ENCODE data around the gene SPRED3.
"Not testable (repeated sequence)": the region's sequence is repeated elsewhere in the genome, so short reads cannot be mapped to it uniquely, and the experiment has no call there.

Gene SPRED3, protein sequence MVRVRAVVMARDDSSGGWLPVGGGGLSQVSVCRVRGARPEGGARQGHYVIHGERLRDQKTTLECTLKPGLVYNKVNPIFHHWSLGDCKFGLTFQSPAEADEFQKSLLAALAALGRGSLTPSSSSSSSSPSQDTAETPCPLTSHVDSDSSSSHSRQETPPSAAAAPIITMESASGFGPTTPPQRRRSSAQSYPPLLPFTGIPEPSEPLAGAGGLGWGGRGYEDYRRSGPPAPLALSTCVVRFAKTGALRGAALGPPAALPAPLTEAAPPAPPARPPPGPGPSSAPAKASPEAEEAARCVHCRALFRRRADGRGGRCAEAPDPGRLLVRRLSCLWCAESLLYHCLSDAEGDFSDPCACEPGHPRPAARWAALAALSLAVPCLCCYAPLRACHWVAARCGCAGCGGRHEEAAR

DNA sequence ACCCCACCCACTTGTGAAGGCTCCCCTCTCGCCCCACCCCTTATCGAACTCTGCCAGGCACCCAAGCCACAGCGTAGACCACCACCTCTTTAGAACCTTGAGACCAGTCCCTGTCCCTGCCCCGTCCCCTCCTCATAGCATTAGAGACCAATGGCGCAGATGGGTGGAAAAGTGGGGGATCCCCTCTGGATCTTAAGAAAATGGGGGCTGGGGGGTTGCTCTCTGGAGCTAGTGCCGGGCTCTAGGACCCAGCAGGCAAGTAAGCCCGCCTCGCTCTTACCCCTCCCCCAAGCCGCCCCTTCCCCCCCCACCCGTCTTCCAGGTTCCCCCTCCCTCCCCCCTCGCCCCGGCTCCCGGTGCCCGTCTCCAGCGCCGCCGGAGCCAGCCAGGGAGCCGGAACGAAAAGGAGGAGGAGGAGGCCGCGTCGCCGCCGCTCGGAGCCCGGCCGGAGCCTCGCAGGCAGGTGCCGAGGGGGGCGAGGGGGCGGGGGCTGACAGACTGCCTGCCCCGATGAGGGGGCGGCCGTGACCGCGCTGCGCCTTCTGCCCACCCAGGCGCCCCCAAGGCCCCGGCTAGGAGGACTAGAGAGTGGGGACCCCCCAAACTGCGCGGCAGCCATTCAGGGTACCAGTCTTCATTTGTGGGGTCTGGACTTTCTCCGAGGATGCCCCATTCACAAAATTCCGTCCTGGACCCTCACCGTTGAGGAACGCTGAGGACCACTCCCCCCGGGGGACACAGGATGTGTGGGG is at the start of gene SPRED3:
TSS of gene SPRED3 (plus strand) at position 349 of the 752 bp plus-strand sequence. CDS start 1,606 bp downstream, outside the sequence.
- DNase-seq (ENCODE audit: low read depth in 3 of 3) = no peak

DNA sequence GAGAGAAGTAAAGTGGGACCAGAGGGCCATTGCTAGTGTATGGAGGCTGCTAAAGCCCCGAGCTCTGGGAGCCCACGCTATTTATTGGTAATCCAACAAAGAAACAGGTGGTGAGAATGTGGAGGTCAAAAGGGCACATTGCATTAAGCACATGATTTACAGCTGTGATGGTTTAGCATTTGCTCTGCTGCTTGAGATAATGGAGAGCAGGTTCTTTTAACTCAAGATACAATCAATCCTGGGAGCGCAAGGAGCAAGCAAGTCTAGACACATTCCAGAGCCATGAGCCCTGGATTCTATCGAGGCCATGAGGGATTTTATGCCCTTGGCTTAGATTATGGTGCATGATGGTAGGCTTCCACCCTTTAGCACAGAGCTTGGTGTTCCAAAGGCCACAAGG is 49.5 kb upstream of the SPRED3 start:
- DNase-seq (ENCODE audit: low read depth in 3 of 3) = not testable (repeated sequence)

DNA sequence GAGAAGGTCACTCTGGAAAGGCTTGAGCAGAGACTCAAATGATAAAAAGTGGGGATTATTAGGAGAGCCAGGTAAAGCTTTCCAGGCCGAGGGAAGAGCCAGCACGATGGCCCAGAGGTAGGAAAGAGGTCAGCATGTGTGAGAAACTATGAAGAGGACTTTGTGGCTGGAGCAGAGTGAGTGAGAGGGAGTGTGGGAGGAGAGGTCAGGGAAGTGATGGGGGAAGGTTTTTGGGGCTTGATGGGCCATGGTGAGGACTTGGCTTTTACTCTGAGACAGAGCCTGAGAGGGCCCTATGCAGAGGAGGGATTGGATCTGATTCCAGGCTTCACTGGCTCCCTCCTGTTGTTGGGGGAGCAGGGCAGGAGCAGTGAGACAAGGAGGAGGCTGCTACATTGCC is 47.6 kb upstream of the SPRED3 start:
- no peak for DNase-seq (ENCODE audit: low read depth in 3 of 3)

DNA sequence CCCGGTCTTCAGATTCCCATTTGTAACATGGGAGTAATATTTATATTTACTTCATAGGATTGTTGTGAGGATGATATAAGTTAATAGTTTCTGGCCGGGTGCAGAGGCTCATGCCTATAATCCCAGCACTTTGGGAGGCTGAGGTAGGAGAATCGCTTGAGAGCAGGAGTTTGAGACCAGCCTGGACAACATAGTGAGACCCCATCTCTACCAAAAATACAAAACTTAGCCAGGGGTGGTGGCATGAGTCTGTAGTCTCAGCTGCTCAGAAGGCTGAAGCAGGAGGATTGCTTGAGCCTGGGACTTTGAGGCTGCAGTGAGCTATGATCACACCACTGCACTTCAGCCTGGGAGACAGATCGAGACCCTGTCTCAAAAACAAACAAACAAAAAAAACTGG is 41.7 kb upstream of the SPRED3 start:
- DNase-seq (ENCODE audit: low read depth in 3 of 3) = no peak

DNA sequence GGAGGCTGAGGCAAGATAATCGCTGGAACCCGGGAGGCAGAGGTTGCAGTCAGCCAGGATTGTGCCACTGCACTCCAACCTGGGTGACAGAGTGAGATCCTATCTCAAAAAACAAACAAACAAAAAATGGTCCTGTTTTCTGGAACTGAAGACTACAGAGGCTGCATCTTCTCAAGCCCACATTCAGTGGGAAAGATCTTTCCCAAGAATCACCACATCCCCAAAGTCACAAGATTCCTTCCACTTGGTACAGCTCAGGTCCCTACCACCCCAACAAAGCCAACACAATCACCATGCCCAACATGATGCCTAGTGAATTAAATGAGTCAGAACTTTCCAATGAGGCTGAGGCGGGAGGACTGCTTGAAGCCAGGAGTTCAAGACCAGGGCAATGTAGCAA is 37.6 kb upstream of the SPRED3 start:
- no peak for DNase-seq (ENCODE audit: low read depth in 3 of 3)

DNA sequence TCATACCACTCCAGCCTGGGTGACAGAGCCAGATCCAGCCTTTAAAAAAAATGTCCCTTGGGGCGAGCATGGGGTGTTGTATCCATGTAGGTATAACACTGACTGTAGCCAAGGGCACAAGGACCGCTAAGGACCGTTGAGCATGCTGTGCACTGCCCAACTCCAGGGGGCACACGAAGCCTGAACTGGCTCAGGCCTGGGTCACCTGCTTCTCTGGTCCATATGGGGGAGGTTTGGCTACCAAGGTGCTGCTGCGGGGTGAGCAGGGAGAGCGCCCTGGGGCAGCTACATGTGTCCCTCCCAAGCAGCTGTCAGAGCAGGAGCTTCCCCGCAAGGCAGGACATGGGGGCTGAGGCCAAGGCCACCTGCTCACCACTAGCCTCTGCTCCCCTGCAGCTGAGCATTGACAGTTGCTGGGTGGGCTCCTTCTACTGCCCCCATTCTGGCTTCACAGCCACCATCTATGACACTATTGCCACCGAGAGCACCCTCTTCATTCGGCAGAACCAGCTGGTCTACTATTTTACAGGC is 36.6 kb upstream of the SPRED3 start:
- DNase-seq (ENCODE audit: low read depth in 3 of 3) = no peak

DNA sequence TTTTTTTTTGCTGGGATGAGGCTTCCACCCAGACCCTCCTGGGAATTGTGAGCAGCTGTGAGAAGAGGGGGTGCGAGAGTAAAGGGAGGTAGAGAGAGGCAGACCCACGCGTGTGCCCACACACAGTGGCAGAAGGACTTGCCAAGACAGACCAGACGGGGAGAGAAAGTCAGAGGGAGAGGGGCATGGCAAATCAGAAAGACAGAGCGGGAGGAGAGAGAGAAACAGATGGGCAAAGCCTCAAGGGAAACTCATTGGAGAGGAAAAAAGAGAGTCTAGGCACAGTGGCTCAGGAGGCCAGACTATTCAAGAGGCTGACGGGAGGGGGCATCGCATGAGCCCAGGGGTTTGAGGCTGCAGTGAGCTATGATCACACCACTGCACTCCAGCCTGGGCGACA is 35.9 kb upstream of the SPRED3 start:
- DNase-seq (ENCODE audit: low read depth in 3 of 3) = no peak

DNA sequence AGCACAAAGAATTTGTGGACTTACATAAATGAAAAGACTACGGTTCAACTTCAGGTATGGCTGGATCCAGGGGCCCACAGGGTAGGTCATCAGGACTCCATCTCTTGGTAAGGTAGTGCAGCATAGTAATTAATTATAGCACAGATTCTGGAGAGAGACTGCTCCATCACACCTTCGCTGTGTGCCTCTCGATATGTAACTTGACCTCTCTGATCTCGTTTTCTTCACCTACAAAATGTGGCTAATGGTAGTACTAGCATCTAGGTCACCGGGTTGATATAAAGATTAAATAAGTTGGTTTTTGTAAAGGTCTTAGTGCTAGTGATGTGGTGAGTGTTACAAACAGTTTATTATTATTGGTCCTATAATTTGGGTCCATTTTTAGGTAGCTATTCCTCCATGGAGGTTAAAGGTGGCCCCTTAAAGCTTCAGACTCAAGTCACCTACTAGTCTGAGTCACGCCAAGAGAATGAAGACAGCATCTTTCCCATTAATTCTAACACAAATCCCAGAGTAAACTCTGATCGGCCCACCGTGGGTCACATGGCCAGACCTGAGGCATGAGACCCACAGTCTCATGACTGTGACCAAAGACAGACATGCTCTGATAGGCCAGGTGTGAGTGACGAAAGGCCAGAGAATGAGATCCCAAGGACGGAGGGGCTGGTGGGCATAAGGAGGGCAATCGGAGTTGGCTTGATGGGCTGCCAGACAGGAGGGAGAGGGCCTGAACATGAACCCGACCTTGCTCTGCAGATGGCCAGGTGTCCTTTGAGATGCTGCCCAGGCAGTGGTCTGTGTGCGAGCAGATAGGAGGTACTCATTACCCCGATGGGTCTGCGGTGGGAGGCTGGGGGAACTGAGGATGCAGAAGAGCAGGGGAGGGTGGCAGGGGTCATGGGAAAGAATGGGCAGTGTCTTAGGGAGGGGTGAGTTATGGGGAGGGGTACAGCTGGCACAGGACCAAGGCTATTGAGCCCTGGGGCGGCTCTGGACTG is 32.5 kb upstream of the SPRED3 start:
- DNase-seq (ENCODE audit: low read depth in 3 of 3) = no peak

DNA sequence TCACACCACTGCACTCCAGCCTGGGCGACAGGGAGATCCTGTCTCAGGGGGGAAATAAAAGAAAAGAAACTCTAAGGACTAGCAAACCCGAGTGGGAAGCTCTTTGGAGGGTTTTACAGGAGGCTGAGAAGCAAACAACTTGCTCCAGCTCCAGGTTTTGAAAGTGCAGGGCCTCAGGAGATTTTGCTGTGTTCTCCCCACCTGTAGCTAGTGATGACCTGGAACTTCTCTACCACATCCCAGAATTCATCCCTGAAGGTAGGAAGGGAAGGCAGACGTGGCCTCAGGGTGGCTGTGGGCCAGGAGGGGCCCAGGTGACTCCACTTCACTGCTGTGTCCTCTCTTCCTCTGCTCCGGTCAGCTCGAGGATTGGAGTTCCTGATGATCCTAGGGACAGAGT is 30.4 kb upstream of the SPRED3 start:
- DNase-seq (ENCODE audit: low read depth in 3 of 3) = no peak

DNA sequence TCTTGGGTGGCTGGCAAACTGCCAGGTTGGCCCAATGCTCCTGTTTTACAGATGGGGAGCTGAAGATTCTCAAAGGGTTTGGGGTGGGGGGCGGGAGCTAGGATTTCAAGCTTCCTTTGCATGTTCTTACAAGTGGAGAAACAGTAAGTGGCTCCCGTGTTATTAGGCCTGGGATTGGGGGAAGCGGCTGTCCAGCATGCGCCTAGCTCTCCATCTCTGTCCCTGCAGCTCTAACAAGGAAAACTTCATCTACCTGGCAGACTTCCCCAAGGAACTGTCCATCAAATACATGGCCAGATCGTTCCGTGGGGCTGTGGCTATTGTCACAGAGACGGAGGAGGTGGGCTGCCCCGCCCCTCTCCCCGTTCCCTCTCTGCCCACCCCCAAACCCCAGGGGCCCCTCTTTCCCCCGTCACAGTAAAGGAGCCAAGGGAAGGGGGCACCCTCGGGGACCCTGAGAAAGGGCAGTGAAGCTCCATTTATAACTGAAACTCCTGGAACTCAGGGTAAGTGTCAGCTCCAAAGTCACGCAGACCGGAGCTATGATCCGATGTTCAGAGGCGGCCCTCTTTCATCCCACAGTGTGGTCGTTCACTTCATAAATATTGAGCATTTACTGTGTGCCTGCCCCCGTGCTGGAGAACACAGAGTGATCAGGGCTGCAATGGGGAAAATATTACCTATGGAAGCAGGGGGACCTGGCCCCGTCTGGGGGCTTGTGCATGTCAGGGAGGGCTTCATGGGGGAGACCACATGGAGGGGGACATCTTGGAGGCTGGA is 29.1 kb upstream of the SPRED3 start:
- no peak for DNase-seq (ENCODE audit: low read depth in 3 of 3)

DNA sequence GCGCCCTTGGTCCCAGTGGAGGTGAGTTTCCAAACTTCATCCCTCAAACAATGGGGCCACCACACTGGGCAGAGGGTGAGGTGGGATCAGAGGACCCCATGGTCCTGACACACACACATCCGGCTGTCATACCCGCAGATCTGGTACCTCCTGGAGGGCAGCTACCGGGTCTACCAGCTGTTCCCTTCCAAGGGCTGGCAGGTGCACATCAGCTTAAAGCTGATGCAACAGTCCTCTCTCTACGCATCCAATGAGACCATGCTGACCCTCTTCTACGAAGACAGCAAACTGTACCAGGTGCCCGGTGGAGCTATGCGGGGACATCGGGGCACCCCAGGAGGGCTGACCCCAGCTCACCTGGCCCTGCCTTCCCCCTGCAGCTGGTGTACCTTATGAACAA is 28.1 kb upstream of the SPRED3 start:
- no peak for DNase-seq (ENCODE audit: low read depth in 3 of 3)

DNA sequence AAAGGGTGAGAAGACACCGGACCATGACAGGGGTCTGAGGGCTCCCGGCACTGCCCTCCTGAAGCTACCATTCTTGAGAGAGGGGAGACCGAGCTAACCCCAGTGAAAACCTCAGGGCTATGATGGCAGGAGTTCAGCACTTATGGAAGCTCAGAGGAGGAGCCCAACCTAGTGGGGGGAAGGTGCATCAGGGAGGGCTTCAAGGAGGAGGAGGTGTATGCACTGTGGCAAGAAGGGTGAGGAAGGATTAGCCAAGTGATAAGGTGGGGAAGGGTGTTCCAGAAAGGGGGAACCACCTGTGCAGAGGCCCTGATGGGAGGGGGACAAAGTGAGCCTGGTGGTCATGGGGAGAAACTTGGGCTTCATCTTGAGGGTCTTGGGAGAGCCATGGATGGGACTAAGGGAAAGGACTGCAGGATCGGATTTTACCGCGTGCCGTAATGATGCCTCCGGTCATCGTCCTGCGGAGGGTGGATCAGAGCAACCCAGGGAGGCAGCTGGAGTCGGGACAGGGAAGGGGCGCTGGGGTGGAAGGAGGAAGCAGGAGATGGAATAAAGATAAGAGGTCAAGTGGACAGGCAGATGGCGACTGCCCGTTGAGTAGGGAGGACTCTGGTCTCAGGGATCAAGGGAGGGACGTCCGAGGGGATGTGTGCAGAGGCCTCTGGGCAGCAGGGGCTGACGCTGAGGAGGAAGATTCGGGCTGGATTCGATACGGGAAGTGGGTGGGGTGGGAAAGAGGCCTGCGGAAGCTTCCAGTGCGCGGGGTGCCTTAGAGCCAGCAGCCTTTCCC is 27.5 kb upstream of the SPRED3 start:
- DNase-seq (ENCODE audit: low read depth in 3 of 3) = no peak

DNA sequence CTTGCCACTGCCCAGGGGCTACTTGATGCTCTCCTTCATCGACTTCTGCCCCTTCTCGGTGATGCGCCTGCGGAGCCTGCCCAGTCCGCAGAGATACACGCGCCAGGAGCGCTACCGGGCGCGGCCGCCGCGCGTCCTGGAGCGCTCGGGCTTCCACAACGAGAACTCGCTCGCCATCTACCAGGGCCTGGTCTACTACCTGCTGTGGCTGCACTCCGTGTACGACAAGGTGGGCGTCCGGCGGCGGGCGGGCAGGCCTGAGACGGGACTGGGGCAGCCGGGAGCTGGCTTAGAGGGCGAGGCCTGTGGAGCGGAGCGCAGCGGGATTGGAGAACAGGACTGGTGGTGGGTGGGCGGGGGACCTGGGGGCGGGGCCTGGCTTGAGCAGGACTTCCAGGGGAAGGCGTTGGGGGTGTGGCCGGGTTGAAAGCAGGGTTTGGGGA is 26.8 kb upstream of the SPRED3 start:
- DNase-seq (ENCODE audit: low read depth in 3 of 3) = peak; percentile 31 to 44 (median 36)

DNA sequence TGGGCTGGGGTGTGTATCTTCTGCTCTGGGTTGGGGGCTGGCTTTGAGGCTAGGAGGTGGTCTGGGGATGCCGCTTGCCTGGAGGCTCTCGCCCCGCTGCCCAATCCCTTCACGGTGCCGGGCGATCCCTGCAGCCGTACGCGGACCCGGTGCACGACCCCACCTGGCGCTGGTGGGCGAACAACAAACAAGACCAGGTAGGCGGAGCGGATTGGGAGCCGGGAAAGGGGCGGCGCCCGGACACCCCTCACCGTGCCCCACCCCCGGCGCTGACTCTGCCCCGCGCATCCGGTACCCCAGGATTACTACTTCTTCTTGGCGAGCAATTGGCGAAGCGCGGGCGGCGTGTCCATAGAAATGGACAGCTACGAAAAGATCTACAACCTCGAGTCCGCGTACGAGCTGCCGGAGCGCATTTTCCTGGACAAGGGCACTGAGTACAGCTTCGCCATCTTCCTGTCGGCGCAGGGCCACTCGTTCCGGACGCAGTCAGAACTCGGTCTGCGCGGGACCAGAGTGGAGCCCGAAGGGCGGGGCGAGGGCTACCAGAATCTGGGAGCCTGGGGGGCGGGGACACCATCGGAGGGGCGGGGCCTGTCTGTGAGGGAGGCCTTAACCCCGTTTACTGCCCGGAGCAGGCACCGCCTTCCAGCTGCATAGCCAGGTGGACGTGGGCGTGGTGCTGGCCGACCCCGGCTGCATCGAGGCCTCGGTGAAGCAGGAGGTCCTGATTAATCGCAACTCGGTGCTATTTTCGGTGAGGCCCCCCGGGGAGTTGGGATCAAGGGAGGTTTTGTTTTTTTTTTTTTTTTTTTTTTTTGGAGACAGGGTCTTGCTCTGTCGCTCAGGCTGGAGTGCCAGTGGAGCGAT is 26.2 kb upstream of the SPRED3 start:
- peak; percentile 48 to 56 (median 52) for DNase-seq (ENCODE audit: low read depth in 3 of 3)

DNA sequence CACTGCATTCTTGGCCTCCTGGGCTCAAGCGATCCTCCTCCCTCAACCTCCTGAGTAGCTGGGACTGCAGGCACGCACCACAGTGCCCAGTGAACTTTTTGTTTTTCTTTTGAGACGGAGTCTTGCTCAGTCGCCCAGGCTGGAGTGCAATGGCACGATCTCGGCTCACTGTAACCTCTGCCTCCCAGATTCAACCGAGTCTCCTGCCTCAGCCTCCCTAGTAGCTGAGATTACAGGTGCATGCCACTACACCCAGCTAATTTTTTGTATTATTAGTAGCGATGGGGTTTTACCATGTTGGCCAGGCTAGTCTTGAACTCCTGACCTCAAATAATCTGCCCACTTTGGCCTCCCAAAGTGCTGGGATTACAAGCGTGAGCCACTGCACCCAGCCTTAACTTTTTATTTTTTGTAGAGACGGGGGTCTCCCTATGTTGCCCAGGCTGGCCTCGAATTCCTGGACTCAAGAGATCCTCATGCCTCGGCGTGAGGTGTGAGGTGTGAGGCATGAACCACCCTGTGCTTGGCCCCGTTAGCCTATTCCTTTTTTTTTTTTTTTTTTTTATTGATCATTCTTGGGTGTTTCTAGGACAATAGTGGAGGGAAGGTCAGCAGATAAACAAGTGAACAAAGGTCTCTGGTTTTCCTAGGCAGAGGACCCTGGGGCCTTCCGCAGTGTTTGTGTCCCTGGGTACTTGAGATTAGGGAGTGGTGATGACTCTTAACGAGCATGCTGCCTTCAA is 25.4 kb upstream of the SPRED3 start:
- DNase-seq (ENCODE audit: low read depth in 3 of 3) = not testable (repeated sequence)

DNA sequence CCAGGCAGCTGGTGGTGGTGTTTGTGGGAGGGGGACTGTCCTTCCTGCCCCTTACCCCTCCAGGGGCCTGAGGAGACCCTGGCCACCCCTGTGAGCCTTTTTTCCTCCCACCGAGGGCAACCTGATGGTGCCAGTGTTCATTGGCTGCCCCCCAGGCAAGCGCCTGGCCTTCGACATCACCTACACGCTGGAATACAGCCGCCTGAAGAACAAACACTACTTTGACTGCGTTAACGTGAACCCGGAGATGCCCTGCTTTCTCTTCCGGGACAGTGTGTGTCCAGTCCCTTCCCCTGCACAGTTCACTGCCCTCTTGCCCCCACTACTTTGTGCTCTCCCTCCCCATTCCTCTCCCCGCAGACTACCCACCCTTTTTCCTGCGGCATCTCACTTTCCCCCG is 21.5 kb upstream of the SPRED3 start:
- no peak for DNase-seq (ENCODE audit: low read depth in 3 of 3)

DNA sequence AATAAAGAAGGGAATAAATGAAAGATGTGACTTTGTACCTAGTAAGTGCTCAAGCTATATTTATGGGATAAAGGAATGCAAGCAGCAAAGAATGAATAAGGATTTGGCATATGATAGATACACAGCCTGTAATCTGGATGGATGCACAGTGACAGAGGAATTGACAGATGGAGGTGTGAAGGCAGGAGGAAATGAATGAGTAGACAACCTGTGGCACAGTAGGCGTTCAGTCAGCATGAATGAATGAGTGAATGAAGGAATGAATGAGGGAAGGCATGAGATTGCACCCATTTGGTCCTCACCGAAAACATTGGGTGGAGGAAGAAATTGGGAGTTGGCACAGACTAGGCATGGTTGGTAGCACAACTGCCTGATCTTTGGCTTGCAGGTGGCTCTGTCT is 18.9 kb upstream of the SPRED3 start:
- DNase-seq (ENCODE audit: low read depth in 3 of 3) = no peak

DNA sequence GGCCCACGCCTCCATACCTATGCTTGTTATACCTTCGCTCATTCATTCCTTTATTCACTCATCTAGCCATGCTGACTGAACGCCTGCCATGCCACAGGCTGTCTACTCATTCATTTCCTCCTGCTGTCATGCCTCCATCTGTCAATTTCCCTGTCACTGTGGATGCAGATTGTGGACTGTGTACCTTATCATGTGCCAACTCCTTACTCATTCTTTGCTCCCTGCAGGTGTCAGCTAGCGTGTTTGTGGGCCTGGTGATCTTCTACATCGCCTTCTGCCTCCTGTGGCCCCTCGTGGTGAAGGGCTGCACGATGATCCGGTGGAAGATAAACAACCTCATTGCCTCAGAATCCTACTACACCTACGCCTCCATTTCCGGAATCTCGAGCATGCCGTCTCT is 18.2 kb upstream of the SPRED3 start:
- no peak for DNase-seq (ENCODE audit: low read depth in 3 of 3)
